HT1080 (cell line): ENCODE results near the gene LAMB3. TPM values are rescaled to one million over a fixed set of nuclear protein-coding genes. Genes with fewer than 3 reads are reported as not detected.

Experiments used
- DNase-seq: peaks from one replicate; pipeline ENCODE4 v3.0.0-alpha.2; 2015; ENCODE audit warnings: low read depth
- total RNA-seq: library from RNA; depleted of rRNA; stranded (reverse); fragments of >200 nt; shearing (Covaris generic); gene quantifications from 2 replicates; pipeline ENCODE4 v1.2.3, GENCODE V29; 2014

LAMB3 gene
- total RNA-seq, 1 experiment from 2014 or later = 387 TPM

- no peak for DNase-seq
Measured at GRCh38 chr1:209618756-209619420, 33.3 kb downstream of the LAMB3 start.

DNA sequence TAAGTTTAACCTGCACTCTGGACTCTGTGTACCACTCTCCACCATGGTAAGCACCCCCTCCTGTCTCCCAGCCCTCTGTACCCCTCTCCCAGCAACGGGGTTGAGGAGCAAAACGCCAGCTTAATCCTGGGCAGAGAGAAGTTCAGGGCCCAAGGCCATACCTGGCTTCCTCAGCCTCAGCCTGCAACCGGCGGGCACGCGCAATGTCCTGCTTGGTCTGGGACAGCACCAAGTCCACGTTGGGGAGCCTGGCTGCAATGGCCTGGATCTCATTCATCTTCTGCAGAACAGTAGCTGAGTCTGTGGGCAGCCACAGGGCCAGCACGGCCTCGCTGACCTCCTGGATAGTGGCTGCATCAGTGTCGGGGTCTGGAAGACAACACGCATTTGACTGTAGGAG is 33.9 kb downstream of the LAMB3 start:
- no peak for DNase-seq

DNA sequence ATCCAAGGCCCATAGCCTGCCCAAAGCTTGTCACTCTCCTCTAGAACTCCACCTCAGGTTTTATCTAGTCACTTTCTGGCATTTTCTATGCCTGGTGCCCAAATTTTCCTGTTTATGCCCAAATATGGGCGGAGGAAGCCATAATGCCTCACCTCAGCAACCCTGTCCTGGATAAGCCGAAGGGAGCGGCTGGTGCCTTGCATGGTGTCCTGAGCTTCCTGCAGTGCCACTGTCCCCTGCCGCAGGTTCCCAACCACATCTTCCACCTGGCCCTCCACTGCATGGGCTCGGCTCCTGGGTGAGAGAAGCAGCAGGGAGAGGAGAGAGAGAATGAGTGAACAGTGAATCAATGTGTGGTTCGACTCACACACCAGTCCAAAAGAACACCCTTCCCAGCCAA is 34.5 kb downstream of the LAMB3 start:
- DNase-seq = no peak

DNA sequence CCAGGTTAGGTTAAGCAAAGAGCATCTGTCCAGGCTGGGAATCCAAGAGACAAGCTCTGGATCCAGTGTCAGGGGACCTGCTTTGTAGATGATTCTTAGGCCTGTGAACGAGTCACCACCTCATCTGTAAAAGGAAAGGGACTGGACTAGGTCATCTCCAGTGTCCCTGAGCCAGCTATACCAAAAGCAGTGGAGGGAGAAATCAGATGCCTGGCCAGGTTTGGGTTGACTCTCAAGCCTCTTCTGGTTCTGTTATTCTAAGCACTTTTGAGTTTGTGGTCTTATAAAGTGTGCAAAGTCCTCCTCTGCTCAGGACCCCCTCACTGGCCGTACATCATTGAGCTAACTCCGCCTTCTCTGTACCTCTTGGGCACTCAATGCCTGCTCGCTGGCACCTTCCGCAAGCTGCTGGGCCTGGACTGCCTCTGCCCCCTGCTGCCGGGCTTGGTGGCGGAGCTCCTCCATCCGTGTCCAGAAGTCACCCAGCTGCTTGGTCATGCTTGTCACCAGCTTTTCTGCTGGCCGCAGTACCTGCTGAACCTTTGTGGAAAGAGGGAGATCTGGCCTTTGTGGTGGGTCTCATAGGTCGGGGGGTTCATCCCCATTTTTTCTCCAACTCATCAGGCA is 35.1 kb downstream of the LAMB3 start:
- no peak for DNase-seq

- no peak for DNase-seq
Measured at GRCh38 chr1:209616366-209617046, 35.7 kb downstream of the LAMB3 start.

GRCh38 chr1:209614906-209615305 is 37.3 kb downstream of the LAMB3 start:
- no peak for DNase-seq

DNA sequence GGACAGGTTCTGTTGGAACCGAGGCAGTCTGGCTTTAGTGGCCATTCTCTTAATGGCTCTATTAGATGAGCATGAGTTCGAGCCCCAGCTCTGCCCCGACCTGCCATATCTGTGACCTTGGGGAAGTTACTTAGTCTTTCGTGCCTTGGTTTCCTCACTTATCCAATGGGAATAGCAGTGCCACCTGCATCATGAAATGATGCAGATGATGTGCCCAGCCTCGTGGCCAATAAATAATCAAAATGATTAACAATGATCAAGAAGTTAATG is 38.1 kb downstream of the LAMB3 start:
- no peak for DNase-seq

- DNase-seq = peak; percentile 39
Measured at GRCh38 chr1:209613400-209614150, 38.6 kb downstream of the LAMB3 start.

DNA sequence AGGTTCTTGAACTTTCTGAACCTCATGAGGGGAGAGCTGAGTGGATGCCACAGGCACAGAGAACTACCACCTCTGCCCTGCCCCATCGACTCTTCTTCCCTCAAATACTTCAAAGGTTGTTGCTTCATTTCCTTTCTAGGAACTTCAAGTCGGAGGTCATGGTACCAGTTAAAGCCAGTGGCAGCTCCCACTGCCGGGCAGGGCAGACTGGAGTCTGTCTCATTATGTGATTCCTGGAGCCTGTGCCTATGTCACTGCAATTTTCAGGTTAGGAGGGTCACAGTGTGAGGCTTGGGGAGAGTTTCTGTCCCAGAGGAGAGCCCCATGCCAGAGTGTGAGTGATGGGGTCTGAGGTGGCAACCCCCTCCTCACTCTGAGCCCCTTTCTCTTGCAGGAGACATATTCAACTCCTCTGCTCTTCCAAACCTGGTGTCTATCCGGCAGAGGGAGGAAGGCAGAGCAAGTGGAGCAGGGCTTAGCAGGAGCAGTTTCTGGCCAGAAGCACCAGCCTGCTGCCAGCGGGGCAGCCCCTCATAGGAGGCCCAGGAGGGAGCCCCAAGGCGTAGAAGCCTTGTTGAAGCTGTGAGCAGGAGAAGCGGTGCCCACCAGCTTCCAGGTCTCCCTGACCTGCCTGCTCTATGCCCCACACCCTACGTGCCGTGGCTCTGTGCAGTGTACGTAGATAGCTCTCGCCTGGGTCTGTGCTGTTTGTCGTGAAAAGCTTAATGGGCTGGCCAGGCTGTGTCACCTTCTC is 39.4 kb downstream of the LAMB3 start:
- DNase-seq = peak; percentile 46

DNA sequence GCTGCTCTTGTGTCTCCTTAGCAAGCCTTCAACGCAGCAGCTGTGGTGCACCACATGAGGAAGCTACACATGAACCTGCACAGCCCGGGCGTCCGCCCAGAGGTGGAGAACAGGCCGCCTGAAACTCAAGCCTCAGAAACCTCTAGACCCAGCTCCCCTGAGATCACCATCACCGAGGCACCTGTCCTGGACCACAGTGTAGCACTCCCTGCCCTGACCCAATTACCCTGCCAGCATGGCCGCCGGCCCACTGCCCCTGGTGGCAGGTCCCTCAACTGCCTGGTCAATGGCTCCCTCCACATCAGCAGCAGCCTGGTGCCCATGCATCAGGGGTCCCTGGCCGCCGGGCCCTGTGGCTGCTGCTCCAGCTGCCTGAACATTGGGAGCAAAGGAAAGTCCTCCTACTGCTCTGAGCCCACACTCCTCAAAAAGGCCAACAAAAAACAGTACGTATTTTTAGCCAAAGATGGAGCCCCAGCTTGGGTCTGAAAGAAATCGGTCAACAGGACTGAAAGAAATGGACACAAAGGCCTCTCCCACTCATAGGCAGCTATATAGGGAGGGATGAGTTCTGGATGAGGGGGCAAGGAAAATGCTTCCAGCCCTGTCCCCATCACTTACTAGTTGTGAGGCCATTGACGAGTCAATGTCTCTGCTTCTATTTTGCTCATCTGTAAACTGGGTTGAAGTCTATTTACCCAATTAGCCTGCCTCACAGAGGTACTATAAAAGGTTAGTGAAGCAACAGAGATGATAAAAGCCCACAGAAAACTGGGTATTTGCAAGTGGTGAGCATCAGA is 40.3 kb downstream of the LAMB3 start:
- DNase-seq = peak; percentile 56

DNA sequence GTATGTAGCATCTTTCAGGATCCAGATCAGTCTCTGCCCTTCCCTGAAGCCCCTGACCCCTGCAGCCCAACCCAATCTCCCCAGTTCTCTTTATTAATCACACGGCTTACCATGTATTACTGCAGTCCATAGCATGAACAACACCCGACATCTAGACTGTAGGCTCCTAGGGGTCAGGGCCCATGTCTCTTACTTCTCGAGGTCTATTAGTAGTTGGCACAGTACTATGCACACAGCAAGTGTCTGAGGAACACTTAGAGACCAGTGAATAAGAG is 41.7 kb downstream of the LAMB3 start:
- peak; percentile 17 for DNase-seq

DNA sequence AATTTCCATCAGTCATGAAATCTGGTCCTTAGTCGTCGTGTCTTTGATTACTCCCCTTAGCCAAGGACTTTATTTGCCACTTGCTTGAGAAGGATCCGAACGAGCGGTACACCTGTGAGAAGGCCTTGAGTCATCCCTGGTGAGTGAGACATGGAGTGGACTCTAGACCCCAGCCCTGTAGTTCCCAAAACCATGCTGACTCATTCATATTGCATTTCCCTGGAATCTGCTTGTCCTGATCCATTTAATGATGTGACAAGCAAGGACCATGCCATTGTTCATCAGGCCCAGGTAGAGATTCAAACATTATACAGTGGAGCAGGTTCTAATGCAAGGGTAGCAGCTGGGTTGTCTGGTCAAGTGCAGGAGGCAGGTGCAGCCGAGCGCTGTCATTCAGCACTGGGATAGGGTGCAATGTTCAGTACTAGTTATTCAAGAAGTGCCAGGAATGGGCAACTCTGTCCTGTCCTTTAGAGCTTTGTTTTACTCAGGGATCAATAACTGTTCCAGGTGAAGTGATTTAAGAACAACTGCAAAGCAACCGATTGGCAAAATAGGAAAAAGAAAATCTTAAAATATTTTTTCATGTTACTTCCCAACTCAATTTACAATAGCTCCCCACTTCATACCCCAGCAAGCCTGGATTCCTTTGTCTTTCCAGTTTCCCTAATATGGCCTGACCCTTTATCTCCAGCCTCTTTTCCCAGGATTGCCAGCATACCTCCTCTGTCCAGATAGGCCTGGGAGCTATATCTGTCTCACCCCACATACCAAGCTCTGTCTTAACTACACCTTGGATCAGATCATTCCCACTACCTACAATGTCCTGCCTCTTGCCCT is 42.2 kb downstream of the LAMB3 start:
- DNase-seq = peak; percentile 70

GRCh38 chr1:209609041-209609790 is 43.0 kb downstream of the LAMB3 start:
- no peak for DNase-seq

- DNase-seq = no peak
Measured at GRCh38 chr1:209607795-209608178, 44.4 kb downstream of the LAMB3 start.

DNA sequence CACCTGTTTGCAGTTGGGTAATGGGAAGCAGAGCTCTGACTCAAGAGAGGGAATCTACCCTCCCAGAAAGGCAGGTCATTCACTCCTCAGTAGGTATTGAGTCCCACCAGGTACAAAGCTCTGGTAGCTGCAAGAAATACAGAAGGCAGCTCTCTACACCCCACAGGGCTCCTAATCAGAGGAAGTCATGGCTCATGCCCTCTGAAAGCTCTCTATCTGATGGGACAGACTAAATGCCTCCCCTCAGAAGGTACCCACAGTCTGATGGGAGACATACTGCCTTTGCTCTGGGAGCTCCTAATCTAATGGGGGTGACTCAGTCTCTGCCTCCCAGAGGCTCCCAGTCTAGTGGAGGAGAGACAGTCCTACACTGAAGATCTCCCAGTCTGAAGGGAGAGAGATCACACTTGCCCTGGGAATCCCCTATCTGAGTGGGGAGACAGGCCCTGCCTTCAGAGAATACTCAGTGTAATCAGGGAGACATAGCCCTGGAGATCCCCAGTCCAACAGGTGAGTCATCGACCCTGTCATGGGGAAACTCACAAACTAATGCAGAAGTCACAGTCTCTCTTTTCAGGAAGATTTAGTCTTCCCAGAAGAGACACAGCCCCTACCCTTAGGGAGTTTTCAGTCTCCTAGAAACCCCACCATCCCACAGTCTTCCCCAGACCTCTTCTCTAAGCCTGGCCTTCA is 45.0 kb downstream of the LAMB3 start:
- peak; percentile 77 for DNase-seq

DNA sequence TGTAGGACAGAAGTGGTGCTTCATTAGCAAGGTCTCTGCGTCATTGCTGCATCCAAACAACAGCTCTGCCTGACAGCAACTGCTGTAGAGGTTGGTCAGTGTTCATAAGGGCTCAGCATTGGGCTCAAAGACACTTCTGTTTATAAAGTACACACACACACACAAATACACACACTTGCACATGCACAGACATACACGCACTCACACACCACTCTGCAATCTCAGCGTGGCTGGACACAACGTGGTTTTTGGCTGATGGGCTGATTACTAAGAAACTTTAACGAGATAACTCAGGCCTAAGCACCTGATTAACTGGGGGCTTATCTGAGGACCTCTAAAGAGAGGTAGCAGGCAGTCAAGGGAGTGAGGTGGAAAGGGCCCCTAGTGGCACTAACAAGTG is 48.3 kb downstream of the LAMB3 start:
- no peak for DNase-seq

DNA sequence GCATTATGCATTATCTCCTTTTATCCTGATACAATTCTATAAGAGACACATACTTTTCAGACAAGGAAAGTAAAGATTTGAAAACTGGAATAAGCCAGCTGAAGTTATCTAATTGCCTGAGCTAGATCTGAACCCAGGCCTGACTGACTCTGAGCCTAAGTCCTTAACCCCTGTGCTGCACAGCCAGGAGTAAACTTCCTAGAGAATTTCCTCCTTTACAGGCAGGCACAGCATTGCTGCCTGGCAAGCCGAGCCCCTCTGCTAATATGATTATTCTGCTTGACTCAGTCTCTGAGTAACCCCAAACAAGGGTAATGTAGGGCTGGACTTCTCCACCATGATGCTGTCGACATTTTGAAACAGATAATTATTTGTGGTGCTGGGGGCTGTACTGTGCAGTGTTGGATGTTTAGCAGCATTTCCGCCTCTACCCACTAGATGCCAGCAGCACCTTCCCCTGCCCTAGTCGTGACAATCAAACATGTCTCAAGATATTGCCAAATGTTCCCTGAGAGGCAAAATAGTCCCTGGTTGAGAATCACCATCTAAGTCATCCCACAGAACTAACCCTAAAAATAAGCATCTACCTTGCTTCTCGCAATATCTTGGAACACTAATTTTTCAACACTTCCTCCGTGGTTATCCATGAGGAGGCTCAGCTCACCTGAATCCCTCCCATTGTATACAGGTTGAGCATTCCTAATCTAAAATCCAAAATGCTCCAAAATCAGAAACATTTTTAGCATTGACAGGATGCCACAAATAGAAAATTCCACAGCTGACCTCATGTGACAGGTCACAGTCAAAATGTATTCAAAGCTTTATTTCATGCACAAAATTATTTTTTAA is 50.2 kb downstream of the LAMB3 start:
- peak; percentile 74 for DNase-seq

DNA sequence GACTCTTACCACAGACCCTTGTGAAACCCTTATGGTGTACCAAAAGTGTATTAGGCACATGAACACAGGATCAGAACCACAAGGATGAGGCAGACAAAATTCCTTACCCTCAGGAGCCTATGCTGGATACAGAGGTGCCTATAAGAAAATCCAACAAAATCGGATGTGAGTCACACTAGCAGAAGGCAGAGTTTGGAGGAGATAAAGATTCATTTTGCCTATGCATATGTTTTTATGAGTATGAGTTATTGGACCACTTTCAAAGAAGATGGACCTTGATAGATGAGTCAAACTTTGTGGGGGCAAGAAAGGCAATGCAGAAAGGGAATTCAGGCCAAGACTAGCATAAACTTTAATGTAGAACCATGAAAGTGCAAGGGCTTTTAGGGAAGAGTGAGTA is 51.7 kb downstream of the LAMB3 start:
- peak; percentile 89 for DNase-seq
